DOHH2 (cell line): ENCODE measurements around the gene MRM2.

Experiments used
- H3F3A ChIP-seq: fragments of 200-600 bp; sonication (generic), shearing (Covaris generic); 2 replicates; pipeline ENCODE4 v1.6.0; 2016; ENCODE audit warnings: antibody characterized with exemption, mild to moderate bottlenecking; ENCODE audit not compliant: control insufficient read depth, insufficient read depth
- H3K27ac ChIP-seq: fragments of 200-600 bp; sonication (generic); 2 replicates; pipeline ENCODE4 v1.5.1; 2014; ENCODE audit warnings: low read depth, mild to moderate bottlenecking, low read length, moderate library complexity
- H3K27me3 ChIP-seq: fragments of 200-600 bp; sonication (generic); 2 replicates; pipeline ENCODE4 v1.6.1; 2014; ENCODE audit warnings: mild to moderate bottlenecking, low read length, mixed read lengths; ENCODE audit not compliant: control insufficient read depth
- H3K36me3 ChIP-seq: fragments of 200-600 bp; sonication (generic); 2 replicates; pipeline ENCODE4 v1.6.1; 2014; ENCODE audit warnings: mild to moderate bottlenecking, low read length, moderate library complexity, mixed read lengths; ENCODE audit not compliant: control insufficient read depth
- H3K4me1 ChIP-seq: fragments of 200-600 bp; sonication (generic); 2 replicates; pipeline ENCODE4 v1.6.1; 2014; ENCODE audit warnings: mild to moderate bottlenecking, low read length, mixed read lengths; ENCODE audit not compliant: control insufficient read depth
- H3K4me2 ChIP-seq: fragments of 200-600 bp; sonication (generic); 2 replicates; pipeline ENCODE4 v1.6.0; 2014; ENCODE audit warnings: mild to moderate bottlenecking, low read length, moderate library complexity
- H3K4me3 ChIP-seq: fragments of 200-600 bp; sonication (generic); 2 replicates; pipeline ENCODE4 v1.5.1; 2014; ENCODE audit warnings: mild to moderate bottlenecking, low read length, mixed read lengths
- H3K79me2 ChIP-seq: fragments of 200-600 bp; sonication (generic); 2 replicates; pipeline ENCODE4 v1.6.1; 2014; ENCODE audit warnings: mild to moderate bottlenecking, low read length, mixed read lengths; ENCODE audit not compliant: control insufficient read depth
- H3K9me2 ChIP-seq: fragments of 200-600 bp; sonication (generic); replicated peaks from 2 replicates; pipeline ENCODE4 v1.6.1; 2014; ENCODE audit warnings: mild to moderate bottlenecking, low read length, mixed read lengths; ENCODE audit not compliant: control insufficient read depth
- H3K9me3 ChIP-seq: fragments of 200-600 bp; sonication (generic); 2 replicates; pipeline ENCODE4 v1.6.1; 2014; ENCODE audit warnings: antibody characterized with exemption, low read length, mixed read lengths; ENCODE audit not compliant: control insufficient read depth, insufficient read depth
- H4K20me1 ChIP-seq: fragments of 200-600 bp; sonication (generic); 2 replicates; pipeline ENCODE4 v1.6.0; 2014; ENCODE audit warnings: low read depth, mild to moderate bottlenecking, antibody characterized with exemption, low read length, moderate library complexity; ENCODE audit not compliant: control insufficient read depth, insufficient read depth
- EZH2phosphoT487 ChIP-seq: fragments of 200-600 bp; sonication (generic); IDR thresholded peaks from 2 replicates; pipeline ENCODE4 v1.6.1; 2017; ENCODE audit warnings: borderline replicate concordance, mild to moderate bottlenecking, antibody characterized with exemption, low read length, moderate library complexity, mixed read lengths
- TF ChIP-seq, protein P1 (sequence below): fragments of 200-600 bp; sonication (generic); IDR thresholded peaks from one replicate; pipeline ENCODE4 v1.5.1; 2014; ENCODE audit warnings: antibody characterized with exemption, mild to moderate bottlenecking, low read depth, low read length; ENCODE audit not compliant: poor library complexity, severe bottlenecking

MRM2 gene

DNA sequence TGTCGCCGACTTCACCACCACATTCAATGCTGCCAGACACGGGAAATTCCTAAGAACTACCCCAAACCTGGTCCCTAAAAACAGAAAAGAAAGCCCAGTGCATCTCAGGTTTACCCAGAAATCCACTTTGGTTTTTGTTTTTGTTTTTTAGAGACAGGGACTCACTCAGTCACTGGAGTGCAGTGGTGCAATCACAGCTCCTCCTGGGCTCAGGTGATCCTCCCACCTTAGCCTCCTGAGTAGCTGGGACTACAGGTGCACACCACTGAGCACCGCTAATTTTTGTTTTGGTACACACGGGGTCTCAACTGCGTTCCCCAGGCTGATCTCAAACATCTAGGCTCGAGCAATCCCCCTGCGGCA is 32.1 kb downstream of the MRM2 start:
- H3K79me2 ChIP-seq, result peaks cover 5% of the 10 kb centered on the region
- 0 out of 2 replicates have a peak, but pooled peaks cover under 1% of the 10 kb centered on the region for H3F3A ChIP-seq
- H3K9me2 ChIP-seq, result no peaks in the 10 kb centered on the region
- no peaks in the 10 kb centered on the region for H3K9me3 ChIP-seq
- peaks cover 4% of the 10 kb centered on the region; the same call in 1 of the 2 replicates for H4K20me1 ChIP-seq
- no peak overlapping the region for H3K4me3 ChIP-seq
- H3K4me1 ChIP-seq, result peaks cover 6% of the 10 kb centered on the region
- H3K4me2 ChIP-seq, result 0 out of 2 replicates have a peak overlapping the region, but pooled peaks have one; percentile 4
- peaks cover 84% of the 10 kb centered on the region for H3K36me3 ChIP-seq
- TF ChIP-seq, protein P1, sequence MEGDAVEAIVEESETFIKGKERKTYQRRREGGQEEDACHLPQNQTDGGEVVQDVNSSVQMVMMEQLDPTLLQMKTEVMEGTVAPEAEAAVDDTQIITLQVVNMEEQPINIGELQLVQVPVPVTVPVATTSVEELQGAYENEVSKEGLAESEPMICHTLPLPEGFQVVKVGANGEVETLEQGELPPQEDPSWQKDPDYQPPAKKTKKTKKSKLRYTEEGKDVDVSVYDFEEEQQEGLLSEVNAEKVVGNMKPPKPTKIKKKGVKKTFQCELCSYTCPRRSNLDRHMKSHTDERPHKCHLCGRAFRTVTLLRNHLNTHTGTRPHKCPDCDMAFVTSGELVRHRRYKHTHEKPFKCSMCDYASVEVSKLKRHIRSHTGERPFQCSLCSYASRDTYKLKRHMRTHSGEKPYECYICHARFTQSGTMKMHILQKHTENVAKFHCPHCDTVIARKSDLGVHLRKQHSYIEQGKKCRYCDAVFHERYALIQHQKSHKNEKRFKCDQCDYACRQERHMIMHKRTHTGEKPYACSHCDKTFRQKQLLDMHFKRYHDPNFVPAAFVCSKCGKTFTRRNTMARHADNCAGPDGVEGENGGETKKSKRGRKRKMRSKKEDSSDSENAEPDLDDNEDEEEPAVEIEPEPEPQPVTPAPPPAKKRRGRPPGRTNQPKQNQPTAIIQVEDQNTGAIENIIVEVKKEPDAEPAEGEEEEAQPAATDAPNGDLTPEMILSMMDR, result no peak
- TF ChIP-seq EZH2phosphoT487, result no peak
- no peak overlapping the region for H3K27ac ChIP-seq
- no peaks in the 10 kb centered on the region for H3K27me3 ChIP-seq

- H3K4me1 ChIP-seq, result peaks cover 10% of the 10 kb centered on the region
- no peaks in the 10 kb centered on the region for H3K9me3 ChIP-seq
- H3F3A ChIP-seq, result 0 out of 2 replicates have a peak, but pooled peaks cover 2% of the 10 kb centered on the region
- no peaks in the 10 kb centered on the region for H3K9me2 ChIP-seq
- H4K20me1 ChIP-seq, result peaks cover 4% of the 10 kb centered on the region; the same call in 1 of the 2 replicates
- peaks cover 78% of the 10 kb centered on the region for H3K36me3 ChIP-seq
- no peak overlapping the region for H3K4me3 ChIP-seq
- H3K4me2 ChIP-seq, result 0 out of 2 replicates have a peak overlapping the region, but pooled peaks have one; percentile 4
- TF ChIP-seq EZH2phosphoT487, result no peak
- TF ChIP-seq, protein P1, result peak; percentile 90
- H3K27ac ChIP-seq, result no peak overlapping the region
- H3K79me2 ChIP-seq, result peaks cover 5% of the 10 kb centered on the region
- no peaks in the 10 kb centered on the region for H3K27me3 ChIP-seq
These were observed 32.7 kb downstream of the MRM2 start for GRCh38 chr7:2209146-2209960.

DNA sequence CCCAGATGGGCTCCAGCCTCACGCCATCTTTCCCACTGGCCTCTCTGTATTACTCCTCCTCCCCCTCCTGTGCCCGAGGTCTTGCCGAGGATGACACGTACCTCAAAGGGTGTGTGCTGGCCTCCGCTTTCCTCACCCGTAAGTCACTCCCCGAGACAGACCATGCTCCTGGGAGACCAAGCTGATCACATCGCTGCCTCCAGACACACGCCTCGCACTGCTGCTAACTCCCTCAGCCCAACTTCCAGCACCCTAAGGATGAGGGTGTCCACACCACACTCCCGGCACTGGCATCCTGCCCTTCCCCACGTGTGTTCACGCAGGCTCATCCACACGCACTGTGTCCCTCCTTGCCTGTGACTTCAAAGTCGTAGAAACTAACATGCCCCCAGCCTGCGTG is 33.3 kb downstream of the MRM2 start:
- Histone ChIP-seq H3K79me2 (peaks cover 5% of the 10 kb centered on the region), H3K9me2 (no peaks in the 10 kb centered on the region), H3K4me3 (no peak overlapping the region), H4K20me1 (peaks cover 4% of the 10 kb centered on the region), H3K27me3 (no peaks in the 10 kb centered on the region), H3F3A (0 out of 2 replicates have a peak, but pooled peaks cover 2% of the 10 kb centered on the region), H3K4me2 (no peak overlapping the region), H3K4me1 (peaks cover 17% of the 10 kb centered on the region), H3K9me3 (no peaks in the 10 kb centered on the region), H3K36me3 (peaks cover 72% of the 10 kb centered on the region), H3K27ac (no peak overlapping the region)
- no peak for TF ChIP-seq EZH2phosphoT487
- TF ChIP-seq, protein P1, result no peak
